Effector memory CD4-positive, alpha-beta T cell (primary cell): ENCODE data around the gene ART3.

Experiments
- DNase-seq, 3 donors: peaks; one replicate each; pipeline ENCODE4 v3.0.0-alpha.2; 2020
- H3K27ac ChIP-seq: 2 replicates; pipeline ENCODE4 v1.7.0; 2013; ENCODE audit warnings: mild to moderate bottlenecking, low read length, moderate library complexity; ENCODE audit not compliant: insufficient read depth, poor library complexity, severe bottlenecking
- H3K27me3 ChIP-seq: replicated peaks from 2 replicates; pipeline ENCODE4 v1.7.0; 2013; ENCODE audit warnings: mild to moderate bottlenecking, low read length; ENCODE audit not compliant: insufficient read depth, control insufficient read depth, poor library complexity, severe bottlenecking
- H3K36me3 ChIP-seq: 2 replicates; pipeline ENCODE4 v1.7.0; 2013; ENCODE audit warnings: mild to moderate bottlenecking, low read length, moderate library complexity; ENCODE audit not compliant: control insufficient read depth, insufficient read depth
- H3K4me1 ChIP-seq: 2 replicates; pipeline ENCODE4 v1.7.0; 2013; ENCODE audit warnings: low read length, mild to moderate bottlenecking; ENCODE audit not compliant: control insufficient read depth, insufficient read depth, poor library complexity, severe bottlenecking
- H3K4me3 ChIP-seq: 2 replicates; pipeline ENCODE4 v1.7.0; 2013; ENCODE audit warnings: low read length, low read depth, mild to moderate bottlenecking; ENCODE audit not compliant: insufficient read depth, poor library complexity, severe bottlenecking
- H3K9me3 ChIP-seq: 2 replicates; pipeline ENCODE4 v1.7.0; 2013; ENCODE audit warnings: mild to moderate bottlenecking, low read length, moderate library complexity; ENCODE audit not compliant: control insufficient read depth

The ART3 gene

DNA sequence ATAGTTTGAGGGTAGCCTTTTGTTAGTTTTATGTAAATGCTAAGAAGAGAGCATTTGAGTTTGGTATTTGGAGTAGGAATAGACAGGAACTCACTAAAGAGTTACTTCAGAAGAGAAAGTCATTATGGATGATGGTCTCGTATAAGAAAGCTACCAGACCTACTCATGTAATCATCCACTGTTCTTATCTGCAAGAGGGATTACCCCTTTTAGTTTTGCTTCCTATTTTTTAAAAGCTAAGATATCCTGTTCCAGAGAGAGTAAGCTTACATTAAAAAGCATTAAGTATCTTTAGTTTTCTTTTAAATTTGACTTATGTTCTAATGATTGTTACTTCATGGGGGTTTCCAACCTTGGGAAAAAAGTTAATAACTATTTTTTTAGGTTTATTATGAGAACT lies 12.5 kb upstream of the ART3 start:
- H3K4me1 ChIP-seq: no peaks in the 10 kb centered on the region
- H3K9me3 ChIP-seq: no peaks in the 10 kb centered on the region
- DNase-seq: no peak
- H3K4me3 ChIP-seq: no peak overlapping the region
- no peaks in the 10 kb centered on the region for H3K27me3 ChIP-seq
- H3K36me3 ChIP-seq: no peaks in the 10 kb centered on the region
- no peak overlapping the region for H3K27ac ChIP-seq

DNA sequence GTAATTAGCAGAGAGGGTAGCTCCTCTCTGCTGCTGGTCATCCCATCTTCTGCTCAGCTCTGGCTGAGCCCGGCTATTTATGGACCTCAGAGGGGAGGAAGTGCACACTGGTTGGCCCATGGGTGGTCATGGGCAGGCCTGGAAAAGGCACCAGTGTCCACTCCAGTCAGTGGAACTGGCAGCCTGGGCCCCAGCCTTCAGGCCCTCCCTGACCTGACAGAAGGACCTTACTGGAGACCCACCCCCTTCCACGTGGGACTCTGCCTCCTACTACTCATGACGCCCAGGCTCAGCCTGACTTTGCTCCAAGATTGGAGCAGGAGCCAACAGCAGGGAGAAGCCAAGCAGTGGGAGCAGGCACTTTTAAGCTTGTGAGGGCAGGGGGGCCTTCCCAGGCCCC lies 8.0 kb upstream of the ART3 start:
- no peak for DNase-seq
- Histone ChIP-seq H3K9me3 (no peaks in the 10 kb centered on the region), H3K36me3 (no peaks in the 10 kb centered on the region), H3K27ac (no peak overlapping the region), H3K27me3 (no peaks in the 10 kb centered on the region), H3K4me1 (no peaks in the 10 kb centered on the region), H3K4me3 (no peak overlapping the region)

DNA sequence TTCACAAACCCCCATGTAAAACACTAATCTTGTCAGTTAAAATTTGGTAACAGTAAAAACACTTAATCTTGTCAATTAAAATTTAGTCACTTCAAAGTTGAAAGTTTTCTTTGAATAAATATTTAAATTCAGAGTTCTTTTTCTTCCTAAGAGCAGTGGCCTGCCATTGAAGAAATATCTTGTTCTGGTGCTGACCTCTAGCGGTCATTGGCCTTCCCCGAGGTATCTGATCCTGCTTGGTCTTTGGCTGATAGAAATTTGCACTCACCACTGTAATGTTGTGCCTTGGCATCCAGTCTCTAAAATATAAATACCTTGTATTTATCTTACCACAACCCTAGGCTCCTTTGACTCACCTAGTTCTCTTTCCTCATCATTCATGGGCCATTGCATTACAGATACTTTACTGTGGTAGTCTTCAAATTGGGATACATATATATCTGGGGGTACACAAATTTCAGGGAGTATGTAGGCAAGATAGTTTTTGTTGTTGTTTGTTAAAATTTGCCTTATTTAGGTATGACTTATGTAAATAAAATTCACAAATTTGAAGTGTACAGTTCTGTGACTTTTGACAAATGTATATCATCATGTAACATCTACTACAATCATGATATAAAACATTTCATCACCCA lies 6.7 kb upstream of the ART3 start:
- Histone ChIP-seq H3K36me3 (no peaks in the 10 kb centered on the region), H3K4me3 (no peak overlapping the region), H3K27ac (no peak overlapping the region), H3K4me1 (no peaks in the 10 kb centered on the region), H3K9me3 (no peaks in the 10 kb centered on the region), H3K27me3 (no peaks in the 10 kb centered on the region)
- DNase-seq: peak; percentile 13 to 52 (median 20)

DNA sequence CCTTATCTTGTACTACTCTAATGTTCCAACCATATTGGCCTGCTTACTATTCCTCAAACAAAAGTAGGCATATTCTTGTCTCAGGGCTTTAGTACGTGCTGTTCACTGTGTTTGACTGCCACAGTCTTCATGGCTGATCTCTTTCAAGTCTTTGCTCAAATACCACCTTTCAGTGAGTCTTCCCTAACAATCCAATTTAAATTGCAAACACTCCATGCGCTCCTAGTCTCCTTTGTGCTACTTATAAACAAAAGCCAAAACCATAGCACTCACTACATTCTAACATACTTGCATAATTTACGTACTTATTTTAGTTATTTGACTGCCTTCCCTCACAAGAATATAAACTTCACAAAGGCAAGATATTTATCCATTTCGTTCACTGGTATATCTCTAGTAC lies 1.7 kb upstream of the ART3 start:
- Histone ChIP-seq H3K27ac (no peak overlapping the region), H3K4me1 (no peaks in the 10 kb centered on the region), H3K36me3 (no peaks in the 10 kb centered on the region), H3K4me3 (no peak overlapping the region), H3K27me3 (no peaks in the 10 kb centered on the region), H3K9me3 (no peaks in the 10 kb centered on the region)
- DNase-seq: no peak

DNA sequence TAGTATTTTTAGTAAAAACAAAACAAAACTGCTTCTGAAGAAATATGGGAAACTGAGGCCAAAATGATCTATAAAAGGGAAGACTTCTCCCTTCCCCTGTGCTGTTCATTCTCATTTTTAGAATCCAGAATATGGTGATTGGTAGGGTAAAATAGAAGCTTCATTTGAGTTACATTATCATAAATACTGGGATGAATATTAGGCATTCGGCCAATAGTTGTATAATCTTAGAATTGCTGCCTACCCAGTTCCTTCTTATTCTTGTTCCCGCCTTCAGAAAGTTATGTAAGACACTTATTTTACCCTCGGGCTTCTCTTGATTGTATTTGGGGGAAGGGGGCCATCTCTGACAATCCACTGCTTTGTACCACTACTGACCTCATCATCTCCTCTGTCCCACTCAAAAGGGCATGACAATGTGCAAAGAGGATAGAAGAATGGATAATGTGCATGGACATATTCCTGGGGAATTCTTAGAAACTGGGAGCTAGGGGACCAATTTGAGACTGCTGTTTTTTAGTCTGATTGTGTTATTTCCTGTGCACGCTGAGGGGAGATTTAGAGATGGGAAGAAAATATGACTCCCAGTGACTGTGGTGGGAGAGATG lies 588 bp downstream of the ART3 start:
- Histone ChIP-seq H3K36me3 (no peaks in the 10 kb centered on the region), H3K9me3 (no peaks in the 10 kb centered on the region), H3K4me3 (no peak overlapping the region), H3K27ac (no peak overlapping the region), H3K4me1 (no peaks in the 10 kb centered on the region), H3K27me3 (no peaks in the 10 kb centered on the region)
- DNase-seq: no peak

DNA sequence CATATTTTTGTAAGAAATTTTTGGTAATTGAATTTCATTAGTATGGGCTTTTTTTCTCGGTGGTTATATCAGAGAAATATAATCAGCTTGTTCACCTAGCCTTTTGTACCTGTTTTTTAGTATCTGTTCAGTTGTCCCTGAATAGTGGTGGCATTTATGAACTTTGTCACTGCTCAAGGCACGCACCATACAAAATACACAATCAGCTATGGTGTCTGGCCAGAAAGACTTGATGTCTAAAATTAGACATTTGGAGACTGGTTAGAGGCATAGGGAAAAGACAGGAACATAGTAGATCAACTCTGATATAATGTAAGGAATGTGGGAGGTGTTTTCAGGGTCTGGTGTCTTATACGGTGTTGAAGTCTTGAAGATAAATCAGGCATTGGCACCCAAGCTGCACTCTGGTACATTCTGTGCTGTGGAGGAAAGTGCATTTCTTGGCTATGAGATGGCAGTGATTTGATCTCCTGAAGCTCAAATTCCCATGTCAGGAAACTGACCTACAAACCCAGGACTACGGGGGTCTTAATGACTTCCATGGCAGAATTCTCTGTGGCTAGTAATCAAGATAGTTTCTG lies 3.6 kb downstream of the ART3 start:
- Histone ChIP-seq H3K27me3 (no peaks in the 10 kb centered on the region), H3K4me3 (no peak overlapping the region), H3K9me3 (no peaks in the 10 kb centered on the region), H3K4me1 (no peaks in the 10 kb centered on the region), H3K36me3 (no peaks in the 10 kb centered on the region), H3K27ac (no peak overlapping the region)
- no peak for DNase-seq

DNA sequence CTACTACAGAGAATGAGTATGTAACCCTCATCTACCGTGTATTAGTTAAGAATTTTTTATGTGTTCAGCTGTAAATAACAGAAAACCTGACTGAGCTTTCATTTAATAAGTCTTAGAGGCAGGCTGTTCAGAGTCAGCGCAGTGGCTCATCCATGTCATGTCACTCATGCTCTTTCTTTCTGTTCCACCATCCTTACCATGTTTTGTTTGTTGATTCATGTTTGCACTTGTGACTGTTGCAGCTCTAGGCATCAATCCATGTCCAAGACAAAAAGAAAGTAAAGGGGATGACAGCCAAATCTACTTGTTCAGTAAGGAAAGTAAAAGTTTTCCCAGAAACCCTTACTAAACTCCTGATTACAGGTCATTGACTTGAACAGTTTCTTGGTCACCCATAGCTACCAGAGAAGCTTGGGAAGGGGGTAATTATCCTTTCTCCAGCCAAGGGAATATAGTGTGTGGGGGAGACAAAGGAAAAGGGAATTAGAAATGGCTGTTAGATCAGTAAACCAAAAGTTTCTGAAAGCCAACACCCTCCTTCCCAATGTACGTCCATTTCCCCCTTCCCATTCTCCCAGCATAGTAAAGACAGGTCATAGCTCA lies 9.0 kb downstream of the ART3 start:
- H3K4me3 ChIP-seq: no peak overlapping the region
- no peak for DNase-seq
- H3K4me1 ChIP-seq: no peaks in the 10 kb centered on the region
- no peaks in the 10 kb centered on the region for H3K27me3 ChIP-seq
- no peak overlapping the region for H3K27ac ChIP-seq
- no peaks in the 10 kb centered on the region for H3K9me3 ChIP-seq
- H3K36me3 ChIP-seq: no peaks in the 10 kb centered on the region

DNA sequence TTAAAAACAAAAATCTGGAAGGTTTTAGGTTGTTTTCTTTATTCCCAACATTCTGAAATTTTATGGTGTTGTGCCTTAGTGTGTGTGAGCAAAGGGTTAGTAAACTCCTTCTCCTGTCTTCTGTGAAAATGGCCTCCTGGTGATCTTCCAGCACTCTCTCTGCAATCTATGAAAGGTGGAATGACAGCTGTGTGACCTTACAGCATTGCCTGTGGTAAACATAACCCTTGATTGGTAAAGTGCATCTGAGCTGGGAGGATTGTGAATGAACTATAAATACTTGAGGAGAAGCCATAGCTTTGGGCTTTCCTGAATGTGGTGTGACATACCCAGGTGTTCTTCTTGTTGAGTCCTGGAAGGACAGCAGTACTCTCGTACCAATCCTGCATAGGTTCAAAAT lies 10.0 kb downstream of the ART3 start:
- H3K9me3 ChIP-seq: no peaks in the 10 kb centered on the region

DNA sequence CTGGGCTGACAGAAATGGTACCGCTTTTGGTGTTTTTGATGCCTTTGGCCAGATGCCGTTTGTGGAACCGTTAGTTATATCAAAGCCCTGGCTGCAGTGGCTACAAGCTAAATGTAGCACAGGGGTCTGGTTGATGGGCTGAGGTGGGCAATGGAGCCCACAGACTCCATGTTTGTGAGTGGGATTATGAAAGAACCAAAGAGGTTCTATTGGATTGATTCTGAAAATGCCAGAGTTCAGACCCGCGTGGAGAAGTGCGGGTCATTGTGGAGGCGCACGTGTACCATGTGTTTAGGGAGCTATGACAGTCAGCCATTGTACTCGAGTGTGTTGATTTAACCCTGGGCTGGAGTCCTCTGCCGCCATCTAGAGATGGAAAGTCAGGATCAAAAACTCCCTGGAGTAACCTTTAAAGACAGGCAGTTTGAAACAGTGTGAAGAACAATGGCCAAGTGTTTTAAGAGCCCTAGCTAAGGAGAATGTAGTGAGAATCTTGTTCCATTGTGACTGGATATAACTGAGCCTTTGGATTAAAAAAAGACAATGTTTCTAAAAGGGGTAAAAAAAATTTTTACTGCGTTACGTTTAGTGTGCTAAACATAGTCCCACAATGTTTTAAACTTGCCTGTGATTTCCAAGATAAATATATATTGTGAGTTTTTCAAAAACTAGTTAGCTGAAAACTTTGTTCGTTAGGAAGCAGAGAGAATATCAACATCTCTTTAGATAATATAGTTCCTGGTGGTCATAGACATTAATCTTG lies 12.7 kb downstream of the ART3 start:
- DNase-seq: no peak

More for the DNA sequence above, 10.0 kb downstream of the ART3 start:
- Histone ChIP-seq H3K27me3 (no peaks in the 10 kb centered on the region), H3K27ac (no peak overlapping the region), H3K4me1 (no peaks in the 10 kb centered on the region), H3K4me3 (no peak overlapping the region), H3K36me3 (no peaks in the 10 kb centered on the region)
- no peak for DNase-seq

DNA sequence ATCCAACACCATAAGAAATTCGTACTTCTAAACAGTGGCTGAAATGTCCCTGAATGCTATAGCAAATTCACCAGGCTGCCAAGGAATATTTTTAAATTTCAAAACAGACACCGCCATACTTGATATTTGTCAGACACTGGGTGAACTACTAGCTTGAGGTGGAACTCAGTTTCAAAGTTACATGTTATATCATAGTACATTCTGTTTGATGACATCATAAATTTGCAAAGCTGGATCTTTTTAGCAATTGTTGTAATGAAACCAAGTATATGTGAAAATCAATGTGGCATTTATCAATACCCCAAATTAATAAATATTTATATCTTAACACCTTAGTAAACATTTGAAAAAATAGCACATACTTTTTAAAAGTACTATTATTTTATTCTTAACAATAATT lies 14.2 kb downstream of the ART3 start:
- no peaks in the 10 kb centered on the region for H3K9me3 ChIP-seq
- no peak overlapping the region for H3K27ac ChIP-seq

More for the DNA sequence above, 12.7 kb downstream of the ART3 start:
- no peaks in the 10 kb centered on the region for H3K9me3 ChIP-seq
- H3K27me3 ChIP-seq: no peaks in the 10 kb centered on the region
- no peak overlapping the region for H3K4me3 ChIP-seq
- no peaks in the 10 kb centered on the region for H3K36me3 ChIP-seq
- no peaks in the 10 kb centered on the region for H3K4me1 ChIP-seq
- no peak overlapping the region for H3K27ac ChIP-seq

More for the DNA sequence above, 14.2 kb downstream of the ART3 start:
- no peaks in the 10 kb centered on the region for H3K27me3 ChIP-seq
- H3K36me3 ChIP-seq: no peaks in the 10 kb centered on the region
- H3K4me1 ChIP-seq: no peaks in the 10 kb centered on the region
- no peak overlapping the region for H3K4me3 ChIP-seq
- DNase-seq: no peak
